ENCODE results near the gene PLCB1. TPM values are rescaled to one million over a fixed set of nuclear protein-coding genes. Genes with fewer than 3 reads are reported as not detected.

PLCB1 gene
- total and polyA plus RNA-seq, 2 experiments from 2014 or later = 14.9 to 20.7 TPM

DNA sequence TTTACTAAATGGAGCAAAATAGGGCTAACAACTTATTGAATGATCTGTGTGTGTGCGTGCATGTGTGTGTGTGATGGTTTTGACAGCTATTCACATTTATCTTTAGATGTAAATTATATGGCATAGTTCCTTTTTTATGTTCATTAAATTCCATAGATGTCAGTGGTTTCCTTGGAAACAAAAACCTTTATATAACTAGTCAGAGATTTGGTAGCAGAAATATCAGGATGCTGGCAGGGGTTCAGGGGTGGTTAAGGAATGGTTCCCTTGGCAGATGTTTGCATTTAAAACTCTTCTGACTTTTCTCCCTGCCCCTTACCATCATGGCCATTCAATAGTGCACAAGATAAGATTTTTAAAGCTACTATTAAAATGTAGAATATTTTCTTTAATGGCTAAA is 256.6 kb downstream of the PLCB1 start:
- Histone ChIP-seq H3F3A (replicated peaks; ENCODE audit: low read depth) (no peaks in the 10 kb centered on the region), H3K4me3 (no peak overlapping the region), H2AFZ (no peak overlapping the region), H3K4me1 (ENCODE audit: insufficient read depth) (no peaks in the 10 kb centered on the region), H3K27me3 (ENCODE audit: insufficient read depth) (no peaks in the 10 kb centered on the region), H4K20me1 (replicated peaks; ENCODE audit: insufficient read depth) (no peaks in the 10 kb centered on the region), H3K9me2 (ENCODE audit: insufficient read depth) (peaks cover 11% of the 10 kb centered on the region; the same call in 1 of the 2 replicates), H3K4me2 (no peak overlapping the region), H3K79me2 (replicated peaks; ENCODE audit: insufficient read depth) (no peaks in the 10 kb centered on the region), H3K27ac (ENCODE audit: low read depth) (no peak overlapping the region), H3K36me3 (ENCODE audit: insufficient read depth) (no peaks in the 10 kb centered on the region)
- no peak for ATAC-seq
- H3K27me3 Mint-ChIP-seq (ENCODE audit: insufficient read depth, low read depth, poor library complexity) = peaks cover 6% of the 10 kb centered on the region
- no peak overlapping the region for H3K4me3 Mint-ChIP-seq
- H3K9me3 Mint-ChIP-seq = no peaks in the 10 kb centered on the region
- H3K36me3 Mint-ChIP-seq (ENCODE audit: low read depth) = no peaks in the 10 kb centered on the region
- DNase-seq (ENCODE audit: low spot score) = no peak
- H3K4me1 Mint-ChIP-seq = peaks cover 5% of the 10 kb centered on the region; the same call in 2 of the 3 replicates
- TF ChIP-seq ETS1 (IDR thresholded peaks at IDR 0.05) = no peak
- TF ChIP-seq EZH2 (IDR thresholded peaks at IDR 0.05; ENCODE audit: low read depth, unreplicated experiment) = no peak
- no peak for TF ChIP-seq STAT1 (IDR thresholded peaks at IDR 0.05; ENCODE audit: unreplicated experiment)
- no peak for TF ChIP-seq ZNF331 (CRISPR knock-in tag; IDR thresholded peaks at IDR 0.05; ENCODE audit: low read depth)
- TF ChIP-seq, protein P1, sequence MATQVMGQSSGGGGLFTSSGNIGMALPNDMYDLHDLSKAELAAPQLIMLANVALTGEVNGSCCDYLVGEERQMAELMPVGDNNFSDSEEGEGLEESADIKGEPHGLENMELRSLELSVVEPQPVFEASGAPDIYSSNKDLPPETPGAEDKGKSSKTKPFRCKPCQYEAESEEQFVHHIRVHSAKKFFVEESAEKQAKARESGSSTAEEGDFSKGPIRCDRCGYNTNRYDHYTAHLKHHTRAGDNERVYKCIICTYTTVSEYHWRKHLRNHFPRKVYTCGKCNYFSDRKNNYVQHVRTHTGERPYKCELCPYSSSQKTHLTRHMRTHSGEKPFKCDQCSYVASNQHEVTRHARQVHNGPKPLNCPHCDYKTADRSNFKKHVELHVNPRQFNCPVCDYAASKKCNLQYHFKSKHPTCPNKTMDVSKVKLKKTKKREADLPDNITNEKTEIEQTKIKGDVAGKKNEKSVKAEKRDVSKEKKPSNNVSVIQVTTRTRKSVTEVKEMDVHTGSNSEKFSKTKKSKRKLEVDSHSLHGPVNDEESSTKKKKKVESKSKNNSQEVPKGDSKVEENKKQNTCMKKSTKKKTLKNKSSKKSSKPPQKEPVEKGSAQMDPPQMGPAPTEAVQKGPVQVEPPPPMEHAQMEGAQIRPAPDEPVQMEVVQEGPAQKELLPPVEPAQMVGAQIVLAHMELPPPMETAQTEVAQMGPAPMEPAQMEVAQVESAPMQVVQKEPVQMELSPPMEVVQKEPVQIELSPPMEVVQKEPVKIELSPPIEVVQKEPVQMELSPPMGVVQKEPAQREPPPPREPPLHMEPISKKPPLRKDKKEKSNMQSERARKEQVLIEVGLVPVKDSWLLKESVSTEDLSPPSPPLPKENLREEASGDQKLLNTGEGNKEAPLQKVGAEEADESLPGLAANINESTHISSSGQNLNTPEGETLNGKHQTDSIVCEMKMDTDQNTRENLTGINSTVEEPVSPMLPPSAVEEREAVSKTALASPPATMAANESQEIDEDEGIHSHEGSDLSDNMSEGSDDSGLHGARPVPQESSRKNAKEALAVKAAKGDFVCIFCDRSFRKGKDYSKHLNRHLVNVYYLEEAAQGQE (IDR thresholded peaks at IDR 0.05; ENCODE audit: unreplicated experiment) = no peak
- no peak for TF ChIP-seq JUNB (IDR thresholded peaks at IDR 0.05; ENCODE audit: unreplicated experiment)
- TF ChIP-seq CTCF (conservative IDR thresholded peaks at IDR 0.05; ENCODE audit: low read depth in 2 of 2) = no peak
- TF ChIP-seq EZH2phosphoT487 (IDR thresholded peaks at IDR 0.05; ENCODE audit: unreplicated experiment) = no peak
- no peak for TF ChIP-seq POLR2AphosphoS5 (IDR thresholded peaks at IDR 0.05; ENCODE audit: low read depth)
- TF ChIP-seq ZNF114 (CRISPR knock-in tag; IDR thresholded peaks at IDR 0.05) = no peak
- no peak for TF ChIP-seq CREB1 (CRISPR knock-in tag; IDR thresholded peaks at IDR 0.05; ENCODE audit: low read depth)
- TF ChIP-seq ZNF462 (CRISPR knock-in tag; IDR thresholded peaks at IDR 0.05) = no peak
- no peak for TF ChIP-seq NANOG (IDR thresholded peaks at IDR 0.05; ENCODE audit: borderline replicate concordance)
- H3K27ac Mint-ChIP-seq = no peak overlapping the region
